Suprapubic skin (tissue), 4 donors: ENCODE data around the gene SLF2. TPM values are rescaled to one million over a fixed set of nuclear protein-coding genes. Genes with fewer than 3 reads are reported as not detected.

Experiments used
- DNase-seq, 2 donors: peaks; one replicate each; pipeline ENCODE4 v3.0.0-alpha.2; 2019; ENCODE audit warnings: low spot score in 2 of 2
- H3K27ac ChIP-seq: fragments of 200-600 bp; sonication (generic); one replicate; pipeline ENCODE4 v1.5.1; 2019
- H3K27me3 ChIP-seq: fragments of 200-600 bp; sonication (generic); one replicate; pipeline ENCODE4 v1.5.1; 2019
- H3K36me3 ChIP-seq: fragments of 200-600 bp; sonication (generic); one replicate; pipeline ENCODE4 v1.5.1; 2019
- H3K4me1 ChIP-seq: fragments of 200-600 bp; sonication (generic); one replicate; pipeline ENCODE4 v1.5.1; 2019
- H3K4me3 ChIP-seq: fragments of 200-600 bp; sonication (generic); one replicate; pipeline ENCODE4 v1.5.1; 2019; ENCODE audit warnings: mild to moderate bottlenecking
- H3K9me3 ChIP-seq: fragments of 200-600 bp; sonication (generic); one replicate; pipeline ENCODE4 v1.5.1; 2019
- CTCF ChIP-seq, 2 donors: fragments of 200-600 bp in 1 of 2; fragments of 450-650 bp in 1 of 2; sonication (generic) in 1 of 2; IDR thresholded peaks; one replicate each; pipeline ENCODE4 v1.5.1; 2016 to 2019; ENCODE audit warnings: antibody characterized with exemption in 2 of 2, mild to moderate bottlenecking in 1 of 2, moderate library complexity in 1 of 2
- EP300 ChIP-seq: sonication (generic); formaldehyde crosslinking; IDR thresholded peaks from one replicate; pipeline ENCODE4 v1.6.1; 2017; ENCODE audit warnings: antibody characterized with exemption
- POLR2A ChIP-seq, 2 donors: fragments of 450-650 bp; IDR thresholded peaks; one replicate each; pipeline ENCODE4 v1.6.1; 2017; ENCODE audit warnings: antibody characterized with exemption in 2 of 2, mild to moderate bottlenecking in 2 of 2, moderate library complexity in 2 of 2
- POLR2AphosphoS5 ChIP-seq, 3 donors: sonication (generic); formaldehyde crosslinking; IDR thresholded peaks; one replicate each; pipeline ENCODE4 v1.6.1; 2017; ENCODE audit warnings: antibody characterized with exemption in 3 of 3
- WGBS: methylation state at CpG from one replicate; pipeline ENCODE4 v1.1.5; 2018; 5-methylcytosine and 5-hydroxymethylcytosine counted together
- total RNA-seq, 4 donors: library from RNA; depleted of rRNA; stranded (reverse); fragments of >200 nt; gene quantifications; one replicate each; pipeline ENCODE4 v1.1.0, GENCODE V29; 2016

SLF2 gene
- total RNA-seq, 4 donors from 2014 or later = 11.6 to 41.4 (median 15.6) TPM

GRCh38 chr10:100886091-100886490 lies 26.7 kb upstream of the SLF2 start:
- Histone ChIP-seq H3K9me3 (no peaks in the 10 kb centered on the region), H3K4me1 (no peaks in the 10 kb centered on the region), H3K27ac (no peak overlapping the region), H3K4me3 (no peak overlapping the region), H3K36me3 (no peaks in the 10 kb centered on the region), H3K27me3 (peaks cover 27% of the 10 kb centered on the region)
- peak in 1 of 2 donors; percentile 13 for DNase-seq
- whole genome bisulfite sequencing = 89% methylated on average over 3 of the region's 3 CpGs
- TF ChIP-seq CTCF (IDR thresholded peaks at IDR 0.05) (no peak), POLR2AphosphoS5 (IDR thresholded peaks at IDR 0.05) (no peak), EP300 (no peak)

- TF ChIP-seq EP300 (no peak), POLR2A (IDR thresholded peaks at IDR 0.05) (no peak), POLR2AphosphoS5 (IDR thresholded peaks at IDR 0.05) (no peak), CTCF (IDR thresholded peaks at IDR 0.05) (no peak)
- no peaks in the 10 kb centered on the region for H3K4me1 ChIP-seq
- H3K27me3 ChIP-seq = peaks cover 32% of the 10 kb centered on the region
- no peak overlapping the region for H3K4me3 ChIP-seq
- H3K27ac ChIP-seq = no peak overlapping the region
- peak; percentile 2 to 28 for DNase-seq
- no peaks in the 10 kb centered on the region for H3K36me3 ChIP-seq
- no peaks in the 10 kb centered on the region for H3K9me3 ChIP-seq
- 91% methylated on average over 5 of the region's 5 CpGs for WGBS
These were observed 26.2 kb upstream of the SLF2 start for GRCh38 chr10:100886521-100886920.

GRCh38 chr10:100886963-100887362 lies 25.8 kb upstream of the SLF2 start:
- WGBS = 54% methylated on average over 6 of the region's 6 CpGs
- Histone ChIP-seq H3K27ac (no peak overlapping the region), H3K4me3 (no peak overlapping the region), H3K27me3 (peaks cover 33% of the 10 kb centered on the region), H3K4me1 (no peaks in the 10 kb centered on the region), H3K36me3 (no peaks in the 10 kb centered on the region), H3K9me3 (no peaks in the 10 kb centered on the region)
- no peak for TF ChIP-seq CTCF (IDR thresholded peaks at IDR 0.05)
- TF ChIP-seq POLR2A (IDR thresholded peaks at IDR 0.05) = no peak
- peak; percentile 15 to 38 for DNase-seq

GRCh38 chr10:100887761-100888296 lies 24.9 kb upstream of the SLF2 start:
- no peak overlapping the region for H3K4me3 ChIP-seq
- H3K4me1 ChIP-seq = no peaks in the 10 kb centered on the region
- peak; percentile 34 to 41 for DNase-seq
- WGBS = 87% methylated on average over 14 of the region's 14 CpGs
- TF ChIP-seq POLR2A (IDR thresholded peaks at IDR 0.05) (no peak), POLR2AphosphoS5 (IDR thresholded peaks at IDR 0.05) (no peak), EP300 (no peak), CTCF (IDR thresholded peaks at IDR 0.05) (no peak)
- peaks cover 41% of the 10 kb centered on the region for H3K27me3 ChIP-seq
- H3K36me3 ChIP-seq = no peaks in the 10 kb centered on the region
- no peak overlapping the region for H3K27ac ChIP-seq
- H3K9me3 ChIP-seq = no peaks in the 10 kb centered on the region

GRCh38 chr10:100888957-100889356 lies 23.8 kb upstream of the SLF2 start:
- Histone ChIP-seq H3K27ac (no peak overlapping the region), H3K4me1 (no peaks in the 10 kb centered on the region), H3K9me3 (no peaks in the 10 kb centered on the region), H3K4me3 (no peak overlapping the region), H3K36me3 (no peaks in the 10 kb centered on the region), H3K27me3 (peaks cover 41% of the 10 kb centered on the region)
- WGBS = 39% methylated on average over 3 of the region's 3 CpGs
- peak in 1 of 2 donors; percentile 18 for DNase-seq
- TF ChIP-seq POLR2AphosphoS5 (IDR thresholded peaks at IDR 0.05) (no peak), POLR2A (IDR thresholded peaks at IDR 0.05) (no peak), EP300 (no peak), CTCF (IDR thresholded peaks at IDR 0.05) (peak in 1 of 2 donors; percentile 17)
